ENCODE measurements around the gene LEMD1. TPM values are rescaled to one million over a fixed set of nuclear protein-coding genes. Genes with fewer than 3 reads are reported as not detected.

The LEMD1 gene
- total and polyA plus RNA-seq, 4 donors = 0.72 to 1.5 (median 1.1) TPM

DNA sequence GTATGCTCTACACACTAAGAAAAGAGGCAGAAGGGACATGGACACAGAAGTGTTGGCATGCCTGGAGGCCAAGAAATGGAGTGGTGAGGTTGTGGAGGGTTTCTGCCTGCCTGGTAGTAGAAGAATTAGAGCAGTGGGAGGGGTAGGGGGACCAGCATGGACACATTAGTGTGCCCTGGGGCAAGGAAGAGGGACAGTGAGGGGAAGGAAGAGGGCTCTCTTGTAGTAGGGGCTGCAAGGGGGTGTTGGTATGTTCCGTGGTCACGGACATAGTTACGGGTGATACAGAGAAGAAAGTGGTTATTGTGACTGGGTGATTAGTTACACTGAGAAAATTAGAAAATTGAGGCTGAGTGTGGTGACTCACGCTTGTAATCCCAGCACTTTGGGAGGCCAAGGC, 23.3 kb downstream of the LEMD1 start:
- TF ChIP-seq, protein P1, sequence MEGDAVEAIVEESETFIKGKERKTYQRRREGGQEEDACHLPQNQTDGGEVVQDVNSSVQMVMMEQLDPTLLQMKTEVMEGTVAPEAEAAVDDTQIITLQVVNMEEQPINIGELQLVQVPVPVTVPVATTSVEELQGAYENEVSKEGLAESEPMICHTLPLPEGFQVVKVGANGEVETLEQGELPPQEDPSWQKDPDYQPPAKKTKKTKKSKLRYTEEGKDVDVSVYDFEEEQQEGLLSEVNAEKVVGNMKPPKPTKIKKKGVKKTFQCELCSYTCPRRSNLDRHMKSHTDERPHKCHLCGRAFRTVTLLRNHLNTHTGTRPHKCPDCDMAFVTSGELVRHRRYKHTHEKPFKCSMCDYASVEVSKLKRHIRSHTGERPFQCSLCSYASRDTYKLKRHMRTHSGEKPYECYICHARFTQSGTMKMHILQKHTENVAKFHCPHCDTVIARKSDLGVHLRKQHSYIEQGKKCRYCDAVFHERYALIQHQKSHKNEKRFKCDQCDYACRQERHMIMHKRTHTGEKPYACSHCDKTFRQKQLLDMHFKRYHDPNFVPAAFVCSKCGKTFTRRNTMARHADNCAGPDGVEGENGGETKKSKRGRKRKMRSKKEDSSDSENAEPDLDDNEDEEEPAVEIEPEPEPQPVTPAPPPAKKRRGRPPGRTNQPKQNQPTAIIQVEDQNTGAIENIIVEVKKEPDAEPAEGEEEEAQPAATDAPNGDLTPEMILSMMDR (IDR thresholded peaks at IDR 0.05; ENCODE audit: control extremely low read depth, extremely low read depth) = no peak
- Histone ChIP-seq H3K9me3 (ENCODE audit: control insufficient read depth in 4 of 4, insufficient read depth in 3 of 4, low read length in 3 of 4) (no peaks in the 10 kb centered on the region), H3K4me1 (ENCODE audit: control insufficient read depth in 5 of 5, insufficient read depth in 5 of 5, low read length in 5 of 5) (no peaks in the 10 kb centered on the region), H3K27ac (ENCODE audit: low read depth in 1 of 2, low read length in 1 of 2) (no peak overlapping the region), H3K27me3 (ENCODE audit: control insufficient read depth in 3 of 3, insufficient read depth in 3 of 3, low read length in 2 of 3) (no peaks in the 10 kb centered on the region), H3K9ac (ENCODE audit: insufficient read depth in 1 of 2, low read length in 2 of 2) (no peak overlapping the region), H3K4me3 (no peak overlapping the region), H3K36me3 (ENCODE audit: control insufficient read depth in 4 of 4, insufficient read depth in 4 of 4, low read length in 4 of 4) (no peaks in the 10 kb centered on the region)
- ATAC-seq (ENCODE audit: insufficient read depth, low FRiP score) (no peak), DNase-seq (no peak)
- 94 to 96% methylated on average over 4 of the region's 4 CpGs for WGBS, 2 donors

DNA sequence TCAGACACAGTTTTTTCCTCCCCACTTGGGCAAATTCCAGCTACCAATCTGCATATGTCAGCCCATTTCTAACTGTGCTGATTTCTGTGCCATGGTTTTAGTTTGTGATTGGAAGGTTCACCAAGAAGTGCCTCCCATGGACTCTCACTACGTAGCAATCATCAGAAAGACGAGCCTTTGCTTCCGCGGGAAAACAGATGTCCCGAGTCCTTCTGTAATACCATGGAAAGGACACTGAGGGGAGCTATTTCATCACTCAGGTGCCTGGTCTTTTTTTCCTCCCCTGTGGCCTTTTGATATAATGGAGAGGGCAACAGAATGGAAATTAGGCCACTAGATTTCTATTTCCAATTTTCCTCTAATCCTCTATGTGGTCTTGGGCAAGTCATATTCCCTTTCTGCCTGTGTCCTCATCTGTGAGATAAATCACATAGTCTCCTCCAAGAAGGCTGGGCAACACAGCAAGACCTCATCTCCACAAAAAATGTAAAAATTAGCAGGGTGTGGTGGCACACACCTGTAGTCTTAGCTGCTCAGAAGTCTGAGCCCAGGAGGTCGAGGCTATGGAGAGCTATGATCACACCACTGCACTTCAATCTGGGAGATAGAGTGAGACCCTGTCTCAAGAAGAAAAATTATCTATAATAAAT, 24.8 kb downstream of the LEMD1 start:
- Histone ChIP-seq H3K27ac (ENCODE audit: low read depth in 1 of 2, low read length in 1 of 2) (no peak overlapping the region), H3K36me3 (ENCODE audit: control insufficient read depth in 4 of 4, insufficient read depth in 4 of 4, low read length in 4 of 4) (no peaks in the 10 kb centered on the region), H3K4me1 (ENCODE audit: control insufficient read depth in 5 of 5, insufficient read depth in 5 of 5, low read length in 5 of 5) (no peaks in the 10 kb centered on the region), H3K4me3 (no peak overlapping the region), H3K27me3 (ENCODE audit: control insufficient read depth in 3 of 3, insufficient read depth in 3 of 3, low read length in 2 of 3) (no peaks in the 10 kb centered on the region), H3K9me3 (ENCODE audit: control insufficient read depth in 4 of 4, insufficient read depth in 3 of 4, low read length in 3 of 4) (no peaks in the 10 kb centered on the region), H3K9ac (ENCODE audit: insufficient read depth in 1 of 2, low read length in 2 of 2) (no peak overlapping the region)
- 6 to 7% methylated on average over 6 of the region's 6 CpGs for WGBS, 2 donors
- ATAC-seq (ENCODE audit: insufficient read depth, low FRiP score) (peak; percentile 79), DNase-seq (peak in 2 of 3 donors; percentile 56 to 59)
- TF ChIP-seq, protein P1 (IDR thresholded peaks at IDR 0.05; ENCODE audit: control extremely low read depth, extremely low read depth) = peak; percentile 43

DNA sequence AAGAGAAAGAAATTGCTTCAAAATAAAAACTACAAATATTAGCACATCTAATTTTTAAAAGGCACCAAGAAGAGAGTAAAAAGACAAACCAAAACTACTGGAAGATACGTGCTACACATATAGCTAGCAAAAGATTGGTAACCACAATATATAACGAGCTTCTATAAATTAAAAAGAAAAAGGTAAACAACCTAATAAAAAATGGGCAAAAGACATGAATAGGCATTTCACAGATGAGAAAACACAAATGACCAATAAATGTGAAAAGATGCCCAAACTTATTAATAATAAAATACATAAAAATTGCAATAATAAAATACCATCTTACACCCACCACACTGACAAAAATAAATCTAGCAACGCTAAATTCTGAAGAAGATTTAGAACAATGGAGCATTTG, 26.2 kb downstream of the LEMD1 start:
- Histone ChIP-seq H3K36me3 (ENCODE audit: control insufficient read depth in 4 of 4, insufficient read depth in 4 of 4, low read length in 4 of 4) (no peaks in the 10 kb centered on the region), H3K4me1 (ENCODE audit: control insufficient read depth in 5 of 5, insufficient read depth in 5 of 5, low read length in 5 of 5) (no peaks in the 10 kb centered on the region), H3K9ac (ENCODE audit: insufficient read depth in 1 of 2, low read length in 2 of 2) (no peak overlapping the region), H3K4me3 (no peak overlapping the region), H3K27ac (ENCODE audit: low read depth in 1 of 2, low read length in 1 of 2) (no peak overlapping the region), H3K27me3 (ENCODE audit: control insufficient read depth in 3 of 3, insufficient read depth in 3 of 3, low read length in 2 of 3) (no peaks in the 10 kb centered on the region), H3K9me3 (ENCODE audit: control insufficient read depth in 4 of 4, insufficient read depth in 3 of 4, low read length in 3 of 4) (no peaks in the 10 kb centered on the region)
- WGBS, 2 donors = 83 to 85% methylated on average over 3 of the region's 3 CpGs
- TF ChIP-seq, protein P1 (IDR thresholded peaks at IDR 0.05; ENCODE audit: control extremely low read depth, extremely low read depth) = no peak
- no peak for DNase-seq
- ATAC-seq (ENCODE audit: insufficient read depth, low FRiP score) = no peak

DNA sequence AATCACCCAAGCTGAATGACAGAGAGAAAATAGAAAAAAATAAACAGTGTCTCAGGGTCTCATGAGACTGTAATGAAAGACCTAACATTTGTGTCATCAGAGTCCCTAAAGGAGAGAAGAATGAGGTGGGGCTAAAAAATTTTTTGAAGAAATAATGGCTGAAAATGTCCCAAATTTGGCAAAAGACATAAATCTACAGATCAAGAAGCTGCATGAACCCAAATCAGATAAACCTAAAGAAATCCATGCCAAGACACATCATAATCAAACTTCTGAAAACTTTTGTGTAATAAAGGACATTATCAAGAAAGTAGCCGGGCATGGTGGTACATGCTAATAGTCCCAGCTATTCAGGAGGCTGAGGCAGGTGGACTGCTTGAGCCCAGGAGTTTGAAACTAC, 29.2 kb downstream of the LEMD1 start:
- Histone ChIP-seq H3K36me3 (ENCODE audit: control insufficient read depth in 4 of 4, insufficient read depth in 4 of 4, low read length in 4 of 4) (no peaks in the 10 kb centered on the region), H3K9me3 (ENCODE audit: control insufficient read depth in 4 of 4, insufficient read depth in 3 of 4, low read length in 3 of 4) (no peaks in the 10 kb centered on the region), H3K4me3 (no peak overlapping the region), H3K27ac (ENCODE audit: low read depth in 1 of 2, low read length in 1 of 2) (no peak overlapping the region), H3K4me1 (ENCODE audit: control insufficient read depth in 5 of 5, insufficient read depth in 5 of 5, low read length in 5 of 5) (no peaks in the 10 kb centered on the region), H3K27me3 (ENCODE audit: control insufficient read depth in 3 of 3, insufficient read depth in 3 of 3, low read length in 2 of 3) (no peaks in the 10 kb centered on the region), H3K9ac (ENCODE audit: insufficient read depth in 1 of 2, low read length in 2 of 2) (no peak overlapping the region)
- 88 to 100% methylated on average over 1 of the region's 1 CpG for WGBS, 2 donors
- no peak for DNase-seq
- TF ChIP-seq, protein P1 (IDR thresholded peaks at IDR 0.05; ENCODE audit: control extremely low read depth, extremely low read depth) = no peak
- no peak for ATAC-seq (ENCODE audit: insufficient read depth, low FRiP score)
